Upper lobe of left lung (tissue), 6 donors: ENCODE measurements around the gene NCBP1. TPM values are rescaled to one million over a fixed set of nuclear protein-coding genes. Genes with fewer than 3 reads are reported as not detected.

Experiments used
- ATAC-seq, 2 donors: fragments of 200-7000 bp; cut with Tn5 transposase; one replicate each; pipeline ENCODE4 v1.9.1; 2022; ENCODE audit warnings: mild to moderate bottlenecking in 2 of 2, moderate library complexity in 2 of 2; ENCODE audit not compliant: low FRiP score in 2 of 2
- DNase-seq, 2 donors: peaks; one replicate each; pipeline ENCODE4 v3.0.0-alpha.2; 2019 to 2020
- H3K27ac ChIP-seq, 4 donors: fragments of 200-600 bp; sonication (generic); one replicate each; pipeline ENCODE4 v1.5.1; 2016 to 2019
- H3K27me3 ChIP-seq, 4 donors: fragments of 200-600 bp; sonication (generic); one replicate each; pipeline ENCODE4 v1.5.1; 2017 to 2019
- H3K36me3 ChIP-seq, 4 donors: fragments of 200-600 bp; sonication (generic); one replicate each; pipeline ENCODE4 v1.5.1; 2016 to 2019
- H3K4me1 ChIP-seq, 4 donors: fragments of 200-600 bp; sonication (generic); one replicate each; pipeline ENCODE4 v1.5.1; 2018 to 2019
- H3K4me3 ChIP-seq, 4 donors: fragments of 200-600 bp; sonication (generic); one replicate each; pipeline ENCODE4 v1.5.1; 2017 to 2019; ENCODE audit warnings: mild to moderate bottlenecking in 2 of 4, moderate library complexity in 1 of 4
- H3K9me3 ChIP-seq, 4 donors: fragments of 200-600 bp; sonication (generic); one replicate each; pipeline ENCODE4 v1.5.1; 2018 to 2019
- CTCF ChIP-seq, 6 experiments: fragments of 450-650 bp in 4 of 6; fragments of 200-600 bp in 2 of 6; sonication (generic) in 2 of 6; IDR thresholded peaks; one replicate each; pipeline ENCODE4 v1.5.1; 2016 to 2019; ENCODE audit warnings: antibody characterized with exemption in 6 of 6
- EP300 ChIP-seq, 4 donors: sonication (generic); formaldehyde crosslinking; IDR thresholded peaks; one replicate each; pipeline ENCODE4 v1.5.1; 2017; ENCODE audit warnings: antibody characterized with exemption in 4 of 4, control low read depth in 2 of 4
- POLR2A ChIP-seq, 4 donors: fragments of 450-650 bp; IDR thresholded peaks; one replicate each; pipeline ENCODE4 v1.5.1; 2016 to 2017; ENCODE audit warnings: antibody characterized with exemption in 4 of 4, mild to moderate bottlenecking in 2 of 4
- POLR2AphosphoS5 ChIP-seq, 2 donors: sonication (generic); formaldehyde crosslinking; IDR thresholded peaks; one replicate each; pipeline ENCODE4 v1.5.1; 2017; ENCODE audit warnings: antibody characterized with exemption in 2 of 2
- WGBS, 2 donors: methylation state at CpG; one replicate each; pipeline ENCODE4 v1.1.5; 2017 to 2018; 5-methylcytosine and 5-hydroxymethylcytosine counted together
- total RNA-seq, 6 donors: library from RNA; depleted of rRNA in 4 of 6; stranded (reverse); fragments of >200 nt in 4 of 6; gene quantifications; one replicate each; pipeline versions ENCODE4 v1.1.0 to v1.2.1, GENCODE V29; 2016 to 2021
- donor health status: DM: no; HTN: no; CAD: no; lungs with moderate emphysema.
- donor health status: DM: no; HTN: yes; CAD: no; lungs with severe emphysema.

Gene NCBP1
- total RNA-seq, 6 donors from 2014 or later = 16.3 to 51.3 (median 22.1) TPM

- Histone ChIP-seq H3K27me3 (no peaks in the 10 kb centered on the region), H3K9me3 (no peaks in the 10 kb centered on the region), H3K36me3 (no peaks in the 10 kb centered on the region), H3K4me3 (peak overlapping the region; percentile 36 to 96 (median 78)), H3K27ac (peak overlapping the region; percentile 97 to 99 (median 98)), H3K4me1 (peaks cover 27 to 49% (median 42%) of the 10 kb centered on the region in 4 donors)
- ATAC-seq (peak; percentile 5 to 26), DNase-seq (peak in 1 of 2 donors; percentile 55)
- 2 to 3% methylated on average over 27 of the region's 27 CpGs for WGBS, 2 donors
- TF ChIP-seq POLR2AphosphoS5 (IDR thresholded peaks at IDR 0.05) = no peak
Measured at GRCh38 chr9:97632248-97632984, 1.2 kb upstream of the NCBP1 start.

GRCh38 chr9:97633859-97634490 is 354 bp downstream of the NCBP1 start:
- Histone ChIP-seq H3K9me3 (no peaks in the 10 kb centered on the region), H3K4me1 (peaks cover 27 to 49% (median 38%) of the 10 kb centered on the region in 4 donors), H3K27me3 (no peaks in the 10 kb centered on the region), H3K4me3 (peak overlapping the region; percentile 67 to 96 (median 92)), H3K27ac (peak overlapping the region; percentile 97 to 99 (median 98)), H3K36me3 (no peaks in the 10 kb centered on the region)
- WGBS, 2 donors = 0% methylated on average over 11 to 43 of the region's 43 CpGs
- no peak for TF ChIP-seq CTCF (IDR thresholded peaks at IDR 0.05)
- no peak for TF ChIP-seq POLR2A (IDR thresholded peaks at IDR 0.05)
- TF ChIP-seq POLR2AphosphoS5 (IDR thresholded peaks at IDR 0.05) = no peak
- TF ChIP-seq EP300 (IDR thresholded peaks at IDR 0.05) = no peak
- DNase-seq = no peak
- peak in 1 of 2 donors; percentile 12 for ATAC-seq

- H3K4me3 ChIP-seq = peak overlapping the region in 1 of 4 donors; percentile 67
- no peak overlapping the region for H3K27ac ChIP-seq
- H3K4me1 ChIP-seq = peaks cover 27 to 52% (median 40%) of the 10 kb centered on the region in 4 donors
- 75 to 78% methylated on average over 7 of the region's 7 CpGs for WGBS, 2 donors
- DNase-seq = no peak
- no peaks in the 10 kb centered on the region for H3K36me3 ChIP-seq
- no peak for TF ChIP-seq EP300 (IDR thresholded peaks at IDR 0.05)
- TF ChIP-seq POLR2A (IDR thresholded peaks at IDR 0.05) = no peak
- no peak for TF ChIP-seq POLR2AphosphoS5 (IDR thresholded peaks at IDR 0.05)
- no peak for TF ChIP-seq CTCF (IDR thresholded peaks at IDR 0.05)
- no peaks in the 10 kb centered on the region for H3K9me3 ChIP-seq
- ATAC-seq = no peak
- no peaks in the 10 kb centered on the region for H3K27me3 ChIP-seq
Measured at GRCh38 chr9:97635026-97635425, 1.4 kb downstream of the NCBP1 start.

GRCh38 chr9:97636903-97637302 is 3.3 kb downstream of the NCBP1 start:
- 81 to 85% methylated on average over 3 of the region's 3 CpGs for WGBS, 2 donors
- peaks cover 22 to 53% (median 33%) of the 10 kb centered on the region in 4 donors for H3K4me1 ChIP-seq
- H3K9me3 ChIP-seq = no peaks in the 10 kb centered on the region

More at GRCh38 chr9:97636903-97637302, 3.3 kb downstream of the NCBP1 start:
- no peak for ATAC-seq
- TF ChIP-seq POLR2AphosphoS5 (IDR thresholded peaks at IDR 0.05) (no peak), EP300 (IDR thresholded peaks at IDR 0.05) (no peak), CTCF (IDR thresholded peaks at IDR 0.05) (no peak), POLR2A (IDR thresholded peaks at IDR 0.05) (no peak)
- Histone ChIP-seq H3K27ac (no peak overlapping the region), H3K4me3 (no peak overlapping the region), H3K27me3 (no peaks in the 10 kb centered on the region), H3K36me3 (peaks cover 0 to 13% (median 5%) of the 10 kb centered on the region in 4 donors)
- DNase-seq = no peak
